CD14-positive monocyte (primary cell): ENCODE results near the gene ABCC3. TPM values are rescaled to one million over a fixed set of nuclear protein-coding genes. Genes with fewer than 3 reads are reported as not detected.

Experiments used
- DNase-seq, 3 donors: peaks; one replicate each; pipeline ENCODE4 v3.0.0-alpha.2; 2011 to 2022
- H2AFZ ChIP-seq: 2 replicates; pipeline ENCODE4 v1.6.0; 2012; ENCODE audit warnings: mild to moderate bottlenecking, low read depth, low read length, inconsistent platforms; ENCODE audit not compliant: insufficient read depth, poor library complexity, severe bottlenecking
- H3K27ac ChIP-seq, 2 donors: 1 replicate in 1 of 2; 2 replicates in 1 of 2; pipeline ENCODE4 v1.5.1; 2012 to 2013; ENCODE audit warnings: low read length in 2 of 2, control low read depth in 1 of 2, inconsistent platforms in 1 of 2, low read depth in 1 of 2, mild to moderate bottlenecking in 1 of 2
- H3K27me3 ChIP-seq, 2 donors: one replicate each; pipeline versions ENCODE4 v1.6.0 to v1.6.1; 2011 to 2013; ENCODE audit warnings: low read length in 2 of 2; ENCODE audit not compliant: control insufficient read depth in 2 of 2, insufficient read depth in 2 of 2
- H3K36me3 ChIP-seq, 2 donors: replicated peaks in 1 of 2; 1 replicate in 1 of 2; 2 replicates in 1 of 2; pipeline versions ENCODE4 v1.5.1 to v1.6.1; 2012 to 2013; ENCODE audit warnings: low read length in 2 of 2, control low read depth in 1 of 2, inconsistent platforms in 1 of 2, mild to moderate bottlenecking in 1 of 2; ENCODE audit not compliant: insufficient read depth in 2 of 2, control insufficient read depth in 1 of 2
- H3K4me1 ChIP-seq, 2 donors: 1 replicate in 1 of 2; 2 replicates in 1 of 2; pipeline versions ENCODE4 v1.5.1 to v1.6.1; 2012 to 2013; ENCODE audit warnings: low read length in 2 of 2, control low read depth in 1 of 2, inconsistent platforms in 1 of 2, mild to moderate bottlenecking in 1 of 2, moderate library complexity in 1 of 2; ENCODE audit not compliant: insufficient read depth in 2 of 2, control insufficient read depth in 1 of 2
- H3K4me2 ChIP-seq: replicated peaks from 2 replicates; pipeline ENCODE3; 2012; ENCODE audit warnings: low read length, moderate library complexity, mild to moderate bottlenecking; ENCODE audit not compliant: poor library complexity, severe bottlenecking; ENCODE audit errors: extremely low read depth
- H3K4me3 ChIP-seq, 3 experiments: fragments of 200-600 bp in 1 of 3; sonication (generic) in 1 of 3; replicated peaks in 1 of 3; 1 replicate in 2 of 3; 2 replicates in 1 of 3; pipeline ENCODE4 v1.5.1; 2011 to 2013; ENCODE audit warnings: low read length in 3 of 3, mild to moderate bottlenecking in 3 of 3, control low read depth in 2 of 3, low read depth in 2 of 3, inconsistent platforms in 1 of 3, moderate library complexity in 1 of 3
- H3K79me2 ChIP-seq: 2 replicates; pipeline ENCODE4 v1.6.0; 2012; ENCODE audit warnings: mild to moderate bottlenecking, control low read depth, inconsistent platforms, low read length, moderate library complexity; ENCODE audit not compliant: insufficient read depth
- H3K9ac ChIP-seq: 2 replicates; pipeline ENCODE4 v1.6.0; 2017; ENCODE audit warnings: low read length, mild to moderate bottlenecking; ENCODE audit not compliant: insufficient read depth, poor library complexity, severe bottlenecking
- H3K9me3 ChIP-seq, 2 donors: replicated peaks in 1 of 2; 1 replicate in 1 of 2; 2 replicates in 1 of 2; pipeline versions ENCODE4 v1.5.1 to v1.6.1; 2012 to 2013; ENCODE audit warnings: low read length in 2 of 2, control low read depth in 1 of 2; ENCODE audit not compliant: control insufficient read depth in 1 of 2, insufficient read depth in 1 of 2
- H4K20me1 ChIP-seq: 2 replicates; pipeline ENCODE4 v1.6.0; 2012; ENCODE audit warnings: mild to moderate bottlenecking, low read length, control low read depth, moderate library complexity; ENCODE audit not compliant: insufficient read depth
- H3K27ac Mint-ChIP-seq, 7 donors: one replicate each; pipeline ENCODE4 v1.8.0; 2020; ENCODE audit warnings: mild to moderate bottlenecking in 7 of 7, mixed read lengths in 7 of 7, moderate library complexity in 6 of 7, inconsistent platforms in 2 of 7
- H3K27me3 Mint-ChIP-seq, 3 donors: one replicate each; pipeline ENCODE4 v1.8.0; 2021 to 2022; ENCODE audit warnings: low read depth in 3 of 3, mild to moderate bottlenecking in 3 of 3, mixed read lengths in 3 of 3, moderate library complexity in 3 of 3, inconsistent platforms in 1 of 3
- H3K36me3 Mint-ChIP-seq, 2 donors: one replicate each; pipeline ENCODE4 v1.8.0; 2020; ENCODE audit warnings: mixed read lengths in 2 of 2, inconsistent platforms in 1 of 2, mild to moderate bottlenecking in 1 of 2
- H3K4me1 Mint-ChIP-seq: one replicate; pipeline ENCODE4 v1.8.0; 2020; ENCODE audit warnings: mild to moderate bottlenecking, mixed read lengths
- H3K4me3 Mint-ChIP-seq, 2 donors: one replicate each; pipeline ENCODE4 v1.8.0; 2020; ENCODE audit warnings: mild to moderate bottlenecking in 2 of 2, mixed read lengths in 2 of 2, moderate library complexity in 1 of 2
- H3K9me3 Mint-ChIP-seq, 7 donors: one replicate each; pipeline ENCODE4 v1.8.0; 2020 to 2022; ENCODE audit warnings: mixed read lengths in 7 of 7, mild to moderate bottlenecking in 6 of 7, moderate library complexity in 6 of 7, inconsistent platforms in 2 of 7
- WGBS: methylation state at CpG from one replicate; pipeline ENCODE4 v1.1.5; 2013; ENCODE audit warnings: missing lambda C conversion rate; ENCODE audit not compliant: insufficient coverage; 5-methylcytosine and 5-hydroxymethylcytosine counted together
- intact Hi-C, 2 donors: fragments of 100-400 bp; cut with micrococcal nuclease; formaldehyde crosslinking; loops; one replicate each; pipeline versions ENCODE4 v1.15.0 to v1.15.1; 2023
- polyA plus RNA-seq, 3 donors: library from polyadenylated mRNA; depleted of rRNA in 1 of 3; unstranded in 2 of 3; stranded (reverse) in 1 of 3; fragments of 300-500 nt in 2 of 3; fragments of >200 nt in 1 of 3; fragmentation: Illumina TruSeq in 2 of 3; gene quantifications; 1 replicate in 2 of 3; 2 replicates in 1 of 3; pipeline ENCODE4 v1.2.3, GENCODE V29; 2012 to 2021
- TF ChIP-seq, protein P1 (sequence below): fragments of 200-600 bp; IDR thresholded peaks from one replicate; pipeline ENCODE4 v1.8.0; 2022; ENCODE audit warnings: antibody characterized with exemption, mild to moderate bottlenecking

The ABCC3 gene
- polyA plus RNA-seq, 3 donors, result 2.7 to 74.5 (median 11.4) TPM

GRCh38 chr17:50728881-50729765 is 94.4 kb downstream of the ABCC3 start:
- H3K9ac ChIP-seq, result no peak overlapping the region
- no CpG with 5 or more reads among the region's 5 CpGs for WGBS
- H3K36me3 ChIP-seq, result peaks cover 2 to 10% of the 10 kb centered on the region in 2 donors
- no peak overlapping the region for H2AFZ ChIP-seq
- no peaks in the 10 kb centered on the region for H3K9me3 ChIP-seq
- TF ChIP-seq, protein P1, sequence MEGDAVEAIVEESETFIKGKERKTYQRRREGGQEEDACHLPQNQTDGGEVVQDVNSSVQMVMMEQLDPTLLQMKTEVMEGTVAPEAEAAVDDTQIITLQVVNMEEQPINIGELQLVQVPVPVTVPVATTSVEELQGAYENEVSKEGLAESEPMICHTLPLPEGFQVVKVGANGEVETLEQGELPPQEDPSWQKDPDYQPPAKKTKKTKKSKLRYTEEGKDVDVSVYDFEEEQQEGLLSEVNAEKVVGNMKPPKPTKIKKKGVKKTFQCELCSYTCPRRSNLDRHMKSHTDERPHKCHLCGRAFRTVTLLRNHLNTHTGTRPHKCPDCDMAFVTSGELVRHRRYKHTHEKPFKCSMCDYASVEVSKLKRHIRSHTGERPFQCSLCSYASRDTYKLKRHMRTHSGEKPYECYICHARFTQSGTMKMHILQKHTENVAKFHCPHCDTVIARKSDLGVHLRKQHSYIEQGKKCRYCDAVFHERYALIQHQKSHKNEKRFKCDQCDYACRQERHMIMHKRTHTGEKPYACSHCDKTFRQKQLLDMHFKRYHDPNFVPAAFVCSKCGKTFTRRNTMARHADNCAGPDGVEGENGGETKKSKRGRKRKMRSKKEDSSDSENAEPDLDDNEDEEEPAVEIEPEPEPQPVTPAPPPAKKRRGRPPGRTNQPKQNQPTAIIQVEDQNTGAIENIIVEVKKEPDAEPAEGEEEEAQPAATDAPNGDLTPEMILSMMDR, result no peak
- Mint-ChIP-seq H3K9me3 (no peaks in the 10 kb centered on the region), H3K27ac (peak overlapping the region in 2 of 7 donors; percentile 9 to 42), H3K36me3 (peaks cover 5 to 13% of the 10 kb centered on the region in 2 donors), H3K4me1 (peaks cover 23% of the 10 kb centered on the region), H3K4me3 (no peak overlapping the region), H3K27me3 (no peaks in the 10 kb centered on the region)
- no peaks in the 10 kb centered on the region for H3K4me1 ChIP-seq
- no peaks in the 10 kb centered on the region for H3K27me3 ChIP-seq
- peaks cover 100% of the 10 kb centered on the region for H4K20me1 ChIP-seq
- DNase-seq, result no peak
- H3K27ac ChIP-seq, result no peak overlapping the region
- no peak overlapping the region for H3K4me3 ChIP-seq
- H3K79me2 ChIP-seq, result peaks cover 100% of the 10 kb centered on the region
- intact Hi-C loops, result no loop called here
- no peak overlapping the region for H3K4me2 ChIP-seq

- Histone ChIP-seq H3K4me2 (no peak overlapping the region), H4K20me1 (peaks cover 100% of the 10 kb centered on the region), H3K9me3 (no peaks in the 10 kb centered on the region), H3K4me1 (no peaks in the 10 kb centered on the region), H3K9ac (no peak overlapping the region), H2AFZ (no peak overlapping the region), H3K27ac (peak overlapping the region in 1 of 2 donors; percentile 51), H3K79me2 (peaks cover 100% of the 10 kb centered on the region), H3K4me3 (no peak overlapping the region), H3K27me3 (no peaks in the 10 kb centered on the region), H3K36me3 (peaks cover 0 to 1% of the 10 kb centered on the region in 2 donors)
- Mint-ChIP-seq H3K9me3 (no peaks in the 10 kb centered on the region), H3K4me1 (peaks cover 21% of the 10 kb centered on the region), H3K27ac (peak overlapping the region in 6 of 7 donors; percentile 14 to 59 (median 45)), H3K36me3 (peaks cover 5 to 18% of the 10 kb centered on the region in 2 donors), H3K4me3 (no peak overlapping the region), H3K27me3 (no peaks in the 10 kb centered on the region)
- intact Hi-C loops, result no loop called here
- TF ChIP-seq, protein P1, result no peak
- DNase-seq, result no peak
- 82% methylated on average over 3 of the region's 7 CpGs for WGBS
Observed at GRCh38 chr17:50731575-50732460, 97.1 kb downstream of the ABCC3 start.
